ENCODE data around the gene GOLGA3.
"Not testable (repeated sequence)": the region's sequence is repeated elsewhere in the genome, so short reads cannot be mapped to it uniquely, and the experiment has no call there.

Gene GOLGA3

DNA sequence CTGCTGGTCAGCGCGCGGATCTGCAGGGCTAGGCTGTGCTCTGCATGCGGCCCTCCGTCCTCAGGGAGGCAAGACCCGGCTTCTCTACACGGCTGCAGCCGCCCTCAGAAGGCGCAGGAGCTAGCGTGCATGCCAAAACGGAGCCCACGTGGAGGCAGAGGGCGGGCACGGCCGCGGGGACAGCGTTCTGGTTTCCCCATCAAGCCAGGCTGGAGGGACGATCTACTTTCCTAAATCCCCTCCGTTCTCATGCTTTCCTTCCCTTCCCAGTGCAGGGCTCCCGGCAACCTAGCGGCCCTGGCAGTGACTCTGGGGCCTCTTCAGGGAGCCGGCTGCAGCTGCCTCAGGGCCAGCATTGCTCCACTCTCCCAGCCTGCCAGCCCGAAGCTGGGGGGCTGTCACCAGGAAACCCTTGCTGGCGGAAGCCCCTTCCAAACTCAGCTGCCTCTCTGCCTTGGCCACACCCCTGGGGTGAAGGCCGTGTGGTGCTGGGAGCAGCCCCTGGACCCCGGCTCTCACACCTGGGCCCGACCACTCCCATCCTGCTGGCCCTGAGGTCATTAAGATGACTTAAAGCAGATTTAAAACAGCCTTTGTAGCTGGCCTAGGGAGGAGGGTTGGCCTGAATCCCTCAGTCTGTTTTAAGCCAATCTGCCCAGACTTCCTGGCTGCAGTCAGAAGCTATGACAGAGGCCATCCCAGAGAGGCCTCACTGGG is 9.2 kb upstream of the GOLGA3 start:
- no peak for TF ChIP-seq EZH2phosphoT487 (IDR thresholded peaks at IDR 0.05; ENCODE audit: low read depth)
- TF ChIP-seq, protein P1, sequence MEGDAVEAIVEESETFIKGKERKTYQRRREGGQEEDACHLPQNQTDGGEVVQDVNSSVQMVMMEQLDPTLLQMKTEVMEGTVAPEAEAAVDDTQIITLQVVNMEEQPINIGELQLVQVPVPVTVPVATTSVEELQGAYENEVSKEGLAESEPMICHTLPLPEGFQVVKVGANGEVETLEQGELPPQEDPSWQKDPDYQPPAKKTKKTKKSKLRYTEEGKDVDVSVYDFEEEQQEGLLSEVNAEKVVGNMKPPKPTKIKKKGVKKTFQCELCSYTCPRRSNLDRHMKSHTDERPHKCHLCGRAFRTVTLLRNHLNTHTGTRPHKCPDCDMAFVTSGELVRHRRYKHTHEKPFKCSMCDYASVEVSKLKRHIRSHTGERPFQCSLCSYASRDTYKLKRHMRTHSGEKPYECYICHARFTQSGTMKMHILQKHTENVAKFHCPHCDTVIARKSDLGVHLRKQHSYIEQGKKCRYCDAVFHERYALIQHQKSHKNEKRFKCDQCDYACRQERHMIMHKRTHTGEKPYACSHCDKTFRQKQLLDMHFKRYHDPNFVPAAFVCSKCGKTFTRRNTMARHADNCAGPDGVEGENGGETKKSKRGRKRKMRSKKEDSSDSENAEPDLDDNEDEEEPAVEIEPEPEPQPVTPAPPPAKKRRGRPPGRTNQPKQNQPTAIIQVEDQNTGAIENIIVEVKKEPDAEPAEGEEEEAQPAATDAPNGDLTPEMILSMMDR (IDR thresholded peaks at IDR 0.05; ENCODE audit: low read depth, low read length) = no peak
- H3K27ac ChIP-seq (ENCODE audit: low read length) = no peak overlapping the region
- H3K27me3 ChIP-seq (ENCODE audit: low read depth, low read length) = no peaks in the 10 kb centered on the region
- H3K4me2 ChIP-seq (ENCODE audit: low read length) = no peak overlapping the region
- H3K9me3 ChIP-seq (ENCODE audit: insufficient read depth, low read length) = no peaks in the 10 kb centered on the region
- H3K79me2 ChIP-seq (ENCODE audit: low read length) = no peaks in the 10 kb centered on the region
- H3K4me1 ChIP-seq (ENCODE audit: low read length) = no peaks in the 10 kb centered on the region
- no peaks in the 10 kb centered on the region for H3K36me3 ChIP-seq (replicated peaks; ENCODE audit: low read depth, low read length)
- no peak overlapping the region for H3K4me3 ChIP-seq (ENCODE audit: low read length)
- no peak overlapping the region for H2AFZ ChIP-seq (ENCODE audit: low read depth, low read length)
- H4K20me1 ChIP-seq (ENCODE audit: insufficient read depth, low read length) = no peaks in the 10 kb centered on the region
- no peak overlapping the region for H3K9ac ChIP-seq (ENCODE audit: low read length)

DNA sequence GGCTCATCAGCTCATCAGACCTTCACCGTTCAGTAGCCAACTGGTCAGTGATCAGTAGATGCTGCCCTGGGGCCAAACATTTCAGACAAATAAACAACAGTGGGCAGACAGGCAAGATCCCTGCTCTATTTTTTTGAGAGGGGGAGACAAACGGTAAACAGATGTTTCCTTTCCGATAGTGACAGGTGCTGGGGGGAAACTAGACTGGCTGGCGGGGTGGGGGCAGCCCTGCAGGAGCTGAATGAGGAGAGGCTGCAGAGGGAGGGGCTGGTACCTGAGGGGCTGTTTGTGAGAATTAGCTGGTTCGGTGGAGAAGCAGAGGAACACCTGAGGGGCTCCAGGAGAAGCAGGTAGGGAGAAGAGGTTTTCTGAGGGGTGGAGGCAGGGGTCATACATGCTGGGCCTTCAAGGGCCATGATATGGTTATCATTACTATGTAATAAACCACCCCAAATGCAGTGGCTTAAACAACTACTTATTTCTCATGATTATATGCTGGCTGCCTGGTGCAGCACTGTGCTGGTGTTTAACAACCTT is 8.2 kb upstream of the GOLGA3 start:
- Histone ChIP-seq H3K4me1 (ENCODE audit: low read length) (no peaks in the 10 kb centered on the region), H3K27ac (ENCODE audit: low read length) (no peak overlapping the region), H2AFZ (ENCODE audit: low read depth, low read length) (no peak overlapping the region), H3K27me3 (ENCODE audit: low read depth, low read length) (no peaks in the 10 kb centered on the region), H3K9ac (ENCODE audit: low read length) (no peak overlapping the region), H4K20me1 (ENCODE audit: insufficient read depth, low read length) (no peaks in the 10 kb centered on the region), H3K4me2 (ENCODE audit: low read length) (no peak overlapping the region), H3K4me3 (ENCODE audit: low read length) (no peak overlapping the region), H3K9me3 (ENCODE audit: insufficient read depth, low read length) (no peaks in the 10 kb centered on the region), H3K79me2 (ENCODE audit: low read length) (no peaks in the 10 kb centered on the region), H3K36me3 (replicated peaks; ENCODE audit: low read depth, low read length) (no peaks in the 10 kb centered on the region)
- no peak for TF ChIP-seq EZH2phosphoT487 (IDR thresholded peaks at IDR 0.05; ENCODE audit: low read depth)
- TF ChIP-seq, protein P1 (IDR thresholded peaks at IDR 0.05; ENCODE audit: low read depth, low read length) = no peak

DNA sequence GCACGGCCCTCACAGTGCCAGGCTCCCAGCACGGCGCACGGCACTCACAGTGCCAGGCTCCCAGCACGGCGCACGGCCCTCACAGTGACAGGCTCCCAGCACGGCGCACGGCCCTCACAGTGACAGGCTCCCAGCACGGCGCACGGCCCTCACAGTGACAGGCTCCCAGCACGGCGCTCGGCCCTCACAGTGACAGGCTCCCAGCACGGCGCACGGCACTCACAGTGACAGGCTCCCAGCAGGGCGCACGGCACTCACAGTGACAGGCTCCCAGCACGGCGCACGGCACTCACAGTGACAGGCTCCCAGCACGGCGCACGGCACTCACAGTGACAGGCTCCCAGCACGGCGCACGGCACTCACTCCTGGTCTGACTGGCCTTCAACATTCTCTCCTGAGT is 7.6 kb upstream of the GOLGA3 start:
- not testable (repeated sequence) for H3K9me3 ChIP-seq (ENCODE audit: insufficient read depth, low read length); H3K79me2 ChIP-seq (ENCODE audit: low read length); H3K27ac ChIP-seq (ENCODE audit: low read length); H3K4me1 ChIP-seq (ENCODE audit: low read length); H3K27me3 ChIP-seq (ENCODE audit: low read depth, low read length); H2AFZ ChIP-seq (ENCODE audit: low read depth, low read length); H3K36me3 ChIP-seq (replicated peaks; ENCODE audit: low read depth, low read length); H3K4me2 ChIP-seq (ENCODE audit: low read length); H3K4me3 ChIP-seq (ENCODE audit: low read length); H3K9ac ChIP-seq (ENCODE audit: low read length); H4K20me1 ChIP-seq (ENCODE audit: insufficient read depth, low read length)

DNA sequence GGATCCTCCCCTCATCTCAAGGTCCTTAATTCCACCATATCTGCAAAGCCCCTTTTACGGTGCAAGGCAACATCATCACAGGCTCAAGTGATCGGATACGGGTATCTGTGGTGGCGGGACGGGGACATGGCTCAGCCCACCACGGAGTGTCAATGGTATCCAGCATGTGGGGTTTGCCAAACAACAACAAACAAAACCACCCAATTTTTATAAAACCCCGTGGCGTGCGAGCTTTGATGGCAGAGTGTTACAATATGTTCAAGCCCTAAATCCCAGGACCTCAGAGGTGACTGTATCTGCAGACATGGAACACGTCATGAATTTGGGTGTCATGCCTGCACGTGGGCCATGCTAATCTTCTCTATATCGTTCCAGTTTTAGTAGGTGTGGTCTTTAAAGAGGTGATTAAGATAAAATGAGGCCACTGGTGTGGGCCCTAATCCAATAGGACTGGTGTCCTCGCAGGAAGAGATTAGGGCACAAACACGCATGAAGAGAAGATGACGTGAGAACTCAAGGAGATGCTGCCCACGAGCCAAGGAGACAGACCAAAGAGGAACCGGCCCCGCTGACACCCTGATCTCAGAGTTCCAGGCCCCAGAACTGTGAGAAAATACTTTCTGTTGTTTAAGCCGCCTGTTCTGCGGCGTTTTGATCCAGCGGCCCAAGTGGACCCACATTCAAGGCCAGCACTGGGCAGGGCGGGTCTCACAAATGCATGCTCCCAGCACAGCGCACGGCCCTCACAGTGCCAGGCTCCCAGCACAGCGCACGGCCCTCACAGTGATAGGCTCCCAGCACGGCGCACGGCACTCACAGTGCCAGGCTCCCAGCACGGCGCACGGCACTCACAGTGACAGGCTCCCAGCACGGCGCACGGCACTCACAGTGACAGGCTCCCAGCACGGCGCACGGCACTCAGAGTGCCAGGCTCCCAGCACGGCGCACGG is 6.7 kb upstream of the GOLGA3 start:
- Histone ChIP-seq H3K79me2 (ENCODE audit: low read length) (no peaks in the 10 kb centered on the region), H4K20me1 (ENCODE audit: insufficient read depth, low read length) (no peaks in the 10 kb centered on the region), H3K4me1 (ENCODE audit: low read length) (no peaks in the 10 kb centered on the region), H2AFZ (ENCODE audit: low read depth, low read length) (no peak overlapping the region), H3K9ac (ENCODE audit: low read length) (no peak overlapping the region), H3K27ac (ENCODE audit: low read length) (no peak overlapping the region), H3K4me3 (ENCODE audit: low read length) (no peak overlapping the region), H3K36me3 (replicated peaks; ENCODE audit: low read depth, low read length) (no peaks in the 10 kb centered on the region), H3K9me3 (ENCODE audit: insufficient read depth, low read length) (no peaks in the 10 kb centered on the region), H3K27me3 (ENCODE audit: low read depth, low read length) (no peaks in the 10 kb centered on the region), H3K4me2 (ENCODE audit: low read length) (no peak overlapping the region)
- TF ChIP-seq, protein P1 (IDR thresholded peaks at IDR 0.05; ENCODE audit: low read depth, low read length) = no peak
- TF ChIP-seq EZH2phosphoT487 (IDR thresholded peaks at IDR 0.05; ENCODE audit: low read depth) = no peak

Data from OCI-LY3 (cell line).